GM13976 (cell line): Measurements from ENCODE around the gene FIGNL1.

Source experiments
- DNase-seq: peaks from one replicate; pipeline ENCODE4 v3.0.0; 2012; ENCODE audit warnings: low spot score
- in situ Hi-C: fragments of 300-500 bp; cut with MboI; formaldehyde crosslinking; loops from one replicate; pipeline ENCODE4 v1.12.0; 2022; ENCODE audit warnings: low sequenced_read_pairs, mixed read lengths, inconsistent platforms; ENCODE audit not compliant: unreplicated experiment
- TF ChIP-seq, protein P1 (sequence below): IDR thresholded peaks from 2 replicates; pipeline ENCODE4 v1.5.1; 2012; ENCODE audit warnings: borderline replicate concordance, mild to moderate bottlenecking; ENCODE audit not compliant: insufficient read depth; ENCODE audit errors: extremely low read depth, missing control alignments, control extremely low read depth

The FIGNL1 gene

DNA sequence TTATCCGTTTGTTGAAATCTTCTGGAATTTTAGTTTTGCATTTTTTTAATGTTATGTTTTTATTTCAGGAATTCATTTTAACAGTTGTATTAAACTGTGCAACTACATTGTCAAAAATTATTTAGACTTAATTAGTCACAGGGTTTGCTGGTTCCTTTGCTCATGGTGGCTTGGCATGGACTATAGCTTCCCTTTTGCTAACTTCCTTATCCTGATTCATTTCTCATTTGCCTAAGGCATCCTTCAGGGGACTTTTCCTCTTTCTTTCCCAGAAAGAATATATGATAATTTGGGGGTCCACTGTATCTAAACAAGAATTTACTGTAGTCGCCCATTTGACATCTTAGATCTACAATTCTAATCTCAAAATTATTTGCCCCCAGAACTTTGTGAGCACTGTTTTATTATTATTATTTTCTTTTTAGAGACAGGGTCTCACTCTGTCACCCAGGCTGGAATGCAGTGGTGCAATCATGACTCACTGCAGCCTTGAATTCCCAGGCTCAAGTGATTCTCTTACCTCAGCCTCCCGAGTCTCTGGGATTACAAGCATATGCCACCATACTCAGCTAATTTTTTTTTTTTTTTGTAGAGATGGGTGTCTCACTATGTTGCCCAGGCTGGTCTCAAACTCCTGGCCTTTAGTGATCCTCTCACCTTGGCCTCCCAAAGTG lies 13.9 kb downstream of the FIGNL1 start:
- no peak for DNase-seq
- in situ Hi-C loops: no loop called here
- TF ChIP-seq, protein P1, sequence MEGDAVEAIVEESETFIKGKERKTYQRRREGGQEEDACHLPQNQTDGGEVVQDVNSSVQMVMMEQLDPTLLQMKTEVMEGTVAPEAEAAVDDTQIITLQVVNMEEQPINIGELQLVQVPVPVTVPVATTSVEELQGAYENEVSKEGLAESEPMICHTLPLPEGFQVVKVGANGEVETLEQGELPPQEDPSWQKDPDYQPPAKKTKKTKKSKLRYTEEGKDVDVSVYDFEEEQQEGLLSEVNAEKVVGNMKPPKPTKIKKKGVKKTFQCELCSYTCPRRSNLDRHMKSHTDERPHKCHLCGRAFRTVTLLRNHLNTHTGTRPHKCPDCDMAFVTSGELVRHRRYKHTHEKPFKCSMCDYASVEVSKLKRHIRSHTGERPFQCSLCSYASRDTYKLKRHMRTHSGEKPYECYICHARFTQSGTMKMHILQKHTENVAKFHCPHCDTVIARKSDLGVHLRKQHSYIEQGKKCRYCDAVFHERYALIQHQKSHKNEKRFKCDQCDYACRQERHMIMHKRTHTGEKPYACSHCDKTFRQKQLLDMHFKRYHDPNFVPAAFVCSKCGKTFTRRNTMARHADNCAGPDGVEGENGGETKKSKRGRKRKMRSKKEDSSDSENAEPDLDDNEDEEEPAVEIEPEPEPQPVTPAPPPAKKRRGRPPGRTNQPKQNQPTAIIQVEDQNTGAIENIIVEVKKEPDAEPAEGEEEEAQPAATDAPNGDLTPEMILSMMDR: no peak

GRCh38 chr7:50431722-50432305 lies 18.3 kb downstream of the FIGNL1 start:
- no peak for DNase-seq
- TF ChIP-seq, protein P1: no peak
- in situ Hi-C loops: no loop called here

- DNase-seq: no peak
- TF ChIP-seq, protein P1: no peak
- in situ Hi-C loops: no loop called here
Observed at GRCh38 chr7:50431316-50431715, 18.8 kb downstream of the FIGNL1 start.

DNA sequence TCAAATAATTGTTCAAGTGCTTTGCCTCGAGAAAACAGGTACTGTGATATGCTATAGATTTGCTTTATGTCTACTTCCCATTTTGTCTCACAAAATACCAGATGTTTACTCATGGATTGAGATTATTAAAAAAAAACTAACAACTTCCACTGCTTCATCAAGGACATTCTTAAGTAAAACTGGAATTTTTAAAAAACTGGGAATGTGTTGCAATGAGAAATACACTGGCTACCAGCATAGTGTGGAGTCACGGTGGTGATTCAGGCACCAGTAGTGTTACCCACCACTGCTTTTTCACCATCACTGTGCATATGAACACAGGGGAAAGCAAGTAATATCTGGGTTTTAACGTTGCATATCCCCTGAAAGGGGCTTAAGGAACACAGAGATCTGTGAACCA lies 21.2 kb downstream of the FIGNL1 start:
- in situ Hi-C loops: no loop called here
- TF ChIP-seq, protein P1: no peak
- no peak for DNase-seq

- DNase-seq: no peak
- TF ChIP-seq, protein P1: no peak
- in situ Hi-C loops: no loop called here
Observed at GRCh38 chr7:50427518-50427917, 22.6 kb downstream of the FIGNL1 start.

DNA sequence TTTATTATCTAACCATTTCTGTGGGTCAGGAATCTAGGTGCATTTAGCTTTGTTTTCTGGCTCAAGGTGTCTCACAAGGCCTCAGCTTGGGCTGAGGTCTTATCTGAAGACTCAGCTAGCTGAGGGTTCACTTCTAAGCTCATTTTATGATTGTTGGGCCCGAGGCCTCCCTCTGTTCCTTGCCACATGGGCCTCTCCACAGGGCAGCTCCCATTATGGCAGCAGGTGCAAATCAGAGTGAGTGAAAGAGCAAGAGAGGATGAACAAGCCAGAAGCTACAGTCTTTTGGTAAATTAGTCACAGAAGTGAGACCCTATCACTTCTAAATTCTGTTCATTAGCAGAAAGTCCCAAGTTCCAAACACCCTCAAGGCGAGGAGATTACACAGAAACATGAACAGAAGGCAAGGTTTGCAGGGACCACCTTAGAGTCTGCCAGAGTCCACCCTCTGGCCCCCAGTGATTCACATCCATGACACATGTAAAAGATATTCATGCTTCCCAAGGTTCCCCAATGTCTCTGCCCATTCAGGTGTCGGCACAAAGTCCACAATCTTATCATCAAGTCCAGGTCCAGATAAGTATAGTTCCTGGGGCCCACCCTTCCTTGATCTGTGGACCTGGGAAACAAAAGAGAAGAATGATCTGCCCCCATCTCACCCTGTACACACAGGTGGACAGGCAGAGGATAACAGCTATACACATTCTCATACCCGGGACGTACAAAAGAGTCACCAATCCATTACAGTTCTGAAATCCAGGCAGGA lies 23.7 kb downstream of the FIGNL1 start:
- no peak for DNase-seq
- in situ Hi-C loops: no loop called here
- TF ChIP-seq, protein P1: no peak
